ENCODE measurements around the gene SMARCD3. TPM values are rescaled to one million over a fixed set of nuclear protein-coding genes. Genes with fewer than 3 reads are reported as not detected.

SMARCD3 gene
- polyA plus RNA-seq, 3 donors: 52.6 to 58.6 (median 54.5) TPM

GRCh38 chr7:151238924-151239836 lies 9.3 kb downstream of the SMARCD3 start:
- no peak for DNase-seq (ENCODE audit: low read depth in 3 of 3, low spot score in 2 of 3)

GRCh38 chr7:151238190-151238810 lies 10.2 kb downstream of the SMARCD3 start:
- no peak for DNase-seq (ENCODE audit: low read depth in 3 of 3, low spot score in 2 of 3)

GRCh38 chr7:151237244-151238189 lies 11.0 kb downstream of the SMARCD3 start:
- DNase-seq (ENCODE audit: low read depth in 3 of 3, low spot score in 2 of 3): no peak

GRCh38 chr7:151236406-151236805 lies 12.1 kb downstream of the SMARCD3 start:
- DNase-seq (ENCODE audit: low read depth in 3 of 3, low spot score in 2 of 3): no peak

GRCh38 chr7:151235091-151235787 lies 13.3 kb downstream of the SMARCD3 start:
- DNase-seq (ENCODE audit: low read depth in 3 of 3, low spot score in 2 of 3): no peak

- DNase-seq (ENCODE audit: low read depth in 3 of 3, low spot score in 2 of 3): no peak
Observed at GRCh38 chr7:151233804-151234203, 14.7 kb downstream of the SMARCD3 start.

- DNase-seq (ENCODE audit: low read depth in 3 of 3, low spot score in 2 of 3): no peak
Observed at GRCh38 chr7:151232917-151233701, 15.4 kb downstream of the SMARCD3 start.

GRCh38 chr7:151232091-151232916 lies 16.2 kb downstream of the SMARCD3 start, which contains the start of gene CHPF2:
TSS of gene CHPF2 (plus strand) at chr7:151232483. CDS start at chr7:151234012, 1,529 bp downstream.
- DNase-seq (ENCODE audit: low read depth in 3 of 3, low spot score in 2 of 3): peak in 1 of 3 donors; percentile 79

GRCh38 chr7:151231080-151231479 lies 17.4 kb downstream of the SMARCD3 start:
- no peak for DNase-seq (ENCODE audit: low read depth in 3 of 3, low spot score in 2 of 3)

- DNase-seq (ENCODE audit: low read depth in 3 of 3, low spot score in 2 of 3): no peak
Observed at GRCh38 chr7:151229249-151229648, 19.2 kb downstream of the SMARCD3 start.

GRCh38 chr7:151228024-151228866 lies 20.2 kb downstream of the SMARCD3 start:
- DNase-seq (ENCODE audit: low read depth in 3 of 3, low spot score in 2 of 3): no peak

- DNase-seq (ENCODE audit: low read depth in 3 of 3, low spot score in 2 of 3): peak; percentile 96 to 98 (median 97)
Observed at GRCh38 chr7:151226875-151227782, 21.4 kb downstream of the SMARCD3 start, which contains the start of gene ABCF2. TSS of gene ABCF2 (minus strand) at chr7:151227205. CDS start at chr7:151226458, 747 bp downstream.

- no peak for DNase-seq (ENCODE audit: low read depth in 3 of 3, low spot score in 2 of 3)
Observed at GRCh38 chr7:151226560-151226874, 22.0 kb downstream of the SMARCD3 start.

- no peak for DNase-seq (ENCODE audit: low read depth in 3 of 3, low spot score in 2 of 3)
Observed at GRCh38 chr7:151225948-151226510, 22.5 kb downstream of the SMARCD3 start.

GRCh38 chr7:151223728-151224127 lies 24.8 kb downstream of the SMARCD3 start:
- DNase-seq (ENCODE audit: low read depth in 3 of 3, low spot score in 2 of 3): no peak

- no peak for DNase-seq (ENCODE audit: low read depth in 3 of 3, low spot score in 2 of 3)
Observed at GRCh38 chr7:151218170-151218569, 30.3 kb downstream of the SMARCD3 start.

Data from right renal cortex interstitium (tissue), 3 donors.